Psoas muscle (tissue), 8 donors: Measurements from ENCODE around the gene LYZL2. TPM values are rescaled to one million over a fixed set of nuclear protein-coding genes. Genes with fewer than 3 reads are reported as not detected.

ENCODE experiments used
- ATAC-seq, 4 donors: fragments of 200-7000 bp; cut with Tn5 transposase; one replicate each; pipeline ENCODE4 v1.9.1; 2020; ENCODE audit warnings: moderate library complexity in 3 of 4, mild to moderate bottlenecking in 2 of 4
- DNase-seq, 2 donors: peaks; one replicate each; pipeline ENCODE4 v3.0.0-alpha.2; 2020
- H3K27ac ChIP-seq: fragments of 200-600 bp; one replicate; pipeline ENCODE4 v1.8.0; 2022
- H3K27me3 ChIP-seq, 3 donors: fragments of 200-600 bp in 1 of 3; one replicate each; pipeline versions ENCODE4 v1.6.1 to v1.8.0; 2013 to 2022; ENCODE audit warnings: low read length in 2 of 3, mild to moderate bottlenecking in 2 of 3, moderate library complexity in 1 of 3; ENCODE audit not compliant: insufficient read depth in 3 of 3
- H3K36me3 ChIP-seq, 2 donors: fragments of 200-600 bp in 1 of 2; one replicate each; pipeline versions ENCODE4 v1.6.1 to v1.8.0; 2013 to 2022; ENCODE audit warnings: low read depth in 1 of 2, mild to moderate bottlenecking in 1 of 2, moderate library complexity in 1 of 2; ENCODE audit not compliant: insufficient read depth in 1 of 2
- H3K4me1 ChIP-seq: fragments of 200-600 bp; one replicate; pipeline ENCODE4 v1.8.0; 2022
- H3K4me3 ChIP-seq: fragments of 200-600 bp; one replicate; pipeline ENCODE4 v1.8.0; 2022; ENCODE audit warnings: mild to moderate bottlenecking
- H3K9me3 ChIP-seq: fragments of 200-600 bp; one replicate; pipeline ENCODE4 v1.8.0; 2022
- CTCF ChIP-seq: fragments of 200-600 bp; IDR thresholded peaks from one replicate; pipeline ENCODE4 v1.8.0; 2022; ENCODE audit warnings: antibody characterized with exemption
- WGBS, 3 donors: extraction: QIAGEN DNeasy Blood & Tissue Kit; methylation state at CpG; one replicate each; pipeline versions ENCODE4 v1.1.6 to v1.1.7; 2013; 5-methylcytosine and 5-hydroxymethylcytosine counted together
- intact Hi-C, 2 donors: fragments of 100-400 bp; cut with DNase I; formaldehyde crosslinking; loops; one replicate each; pipeline versions ENCODE4 v1.11.0 to v1.14.2; 2022
- polyA plus RNA-seq, 3 donors: library from polyadenylated mRNA; stranded (reverse); fragments of 200-250 nt; gene quantifications; one replicate each; pipeline ENCODE4 v1.2.3, GENCODE V29; 2013
- total RNA-seq, 4 donors: library from RNA; stranded (reverse); fragmentation: NEBNext Ultra II Directional in 2 of 4; extraction: Animal tissue kit (Norgen Biotek cat#: 25700) in 2 of 4; gene quantifications; one replicate each; pipeline versions ENCODE4 v1.2.1 to v1.2.4, GENCODE V29; 2021 to 2023
- donor health status: healthy with polysubstance abuse.
- donor health status: DM: no; HTN: no; CAD: no; lungs with moderate emphysema.
- donor health status: Bipolar disorder and iron deficiency.
- donor health status: healthy.
- donor health status: DM: yes; HTN: yes; CAD: no.
- donor health status: DM: no; HTN: no; CAD: no.
- donor health status: DM: no; HTN: no; CAD: no.
- donor health status: DM: yes; HTN: yes; CAD: no.

Gene LYZL2
- total and polyA plus RNA-seq, 7 donors, result not detected

- no peak for TF ChIP-seq CTCF
- DNase-seq (no peak), ATAC-seq (no peak)
- Histone ChIP-seq H3K9me3 (no peaks in the 10 kb centered on the region), H3K4me3 (no peak overlapping the region), H3K27ac (no peak overlapping the region), H3K27me3 (no peaks in the 10 kb centered on the region), H3K36me3 (no peaks in the 10 kb centered on the region), H3K4me1 (no peaks in the 10 kb centered on the region)
- WGBS, 3 donors, result 38 to 68% (median 44%) methylated on average over 2 of the region's 2 CpGs
- intact Hi-C loops, result no loop called here
Observed at GRCh38 chr10:30565449-30565848, 64.1 kb downstream of the LYZL2 start.

DNA sequence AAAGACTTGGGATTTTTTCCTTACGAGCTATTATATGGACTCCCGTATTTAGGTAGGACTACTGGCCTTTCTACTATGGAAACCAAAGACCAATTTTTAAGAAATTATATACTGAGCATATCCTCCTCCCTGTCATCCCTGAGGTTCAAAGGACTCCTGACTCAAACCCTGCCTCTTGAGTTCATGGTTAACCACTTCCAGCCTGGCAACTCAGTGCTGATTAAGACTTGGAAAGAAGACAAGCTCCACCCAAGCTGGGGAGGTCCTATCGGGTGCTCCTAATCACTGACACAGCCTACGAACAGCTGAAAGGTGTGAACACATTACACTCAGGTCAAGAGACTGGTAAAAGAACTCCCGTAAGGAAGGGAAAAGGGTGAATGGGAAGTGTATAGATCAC lies 66.8 kb downstream of the LYZL2 start:
- Histone ChIP-seq H3K4me3 (no peak overlapping the region), H3K9me3 (no peaks in the 10 kb centered on the region), H3K27me3 (no peaks in the 10 kb centered on the region), H3K36me3 (no peaks in the 10 kb centered on the region), H3K27ac (no peak overlapping the region), H3K4me1 (no peaks in the 10 kb centered on the region)
- 80 to 87% (median 84%) methylated on average over 5 of the region's 5 CpGs for WGBS, 3 donors
- TF ChIP-seq CTCF, result no peak
- DNase-seq (no peak), ATAC-seq (no peak)
- intact Hi-C loops, result no loop called here

Other genes with a start within 250 kb of the LYZL2 start
- 1 to 10 TPM; 3.0 to 8.3 (median 4.6) TPM for gene MAP3K8, start 195.6 kb downstream of the LYZL2 start, total RNA-seq
- 1 to 10 TPM; 2.4 to 4.4 (median 3.9) TPM for gene MAP3K8, start 195.6 kb downstream of the LYZL2 start, polyA plus RNA-seq